DOHH2 (cell line): ENCODE results near the gene CEP85L.

ENCODE experiments used
- H3F3A ChIP-seq: fragments of 200-600 bp; sonication (generic), shearing (Covaris generic); 2 replicates; pipeline ENCODE4 v1.6.0; 2016; ENCODE audit warnings: antibody characterized with exemption, mild to moderate bottlenecking; ENCODE audit not compliant: control insufficient read depth, insufficient read depth
- H3K27ac ChIP-seq: fragments of 200-600 bp; sonication (generic); 2 replicates; pipeline ENCODE4 v1.5.1; 2014; ENCODE audit warnings: low read depth, mild to moderate bottlenecking, low read length, moderate library complexity
- H3K27me3 ChIP-seq: fragments of 200-600 bp; sonication (generic); 2 replicates; pipeline ENCODE4 v1.6.1; 2014; ENCODE audit warnings: mild to moderate bottlenecking, low read length, mixed read lengths; ENCODE audit not compliant: control insufficient read depth
- H3K36me3 ChIP-seq: fragments of 200-600 bp; sonication (generic); 2 replicates; pipeline ENCODE4 v1.6.1; 2014; ENCODE audit warnings: mild to moderate bottlenecking, low read length, moderate library complexity, mixed read lengths; ENCODE audit not compliant: control insufficient read depth
- H3K4me1 ChIP-seq: fragments of 200-600 bp; sonication (generic); 2 replicates; pipeline ENCODE4 v1.6.1; 2014; ENCODE audit warnings: mild to moderate bottlenecking, low read length, mixed read lengths; ENCODE audit not compliant: control insufficient read depth
- H3K4me2 ChIP-seq: fragments of 200-600 bp; sonication (generic); 2 replicates; pipeline ENCODE4 v1.6.0; 2014; ENCODE audit warnings: mild to moderate bottlenecking, low read length, moderate library complexity
- H3K4me3 ChIP-seq: fragments of 200-600 bp; sonication (generic); 2 replicates; pipeline ENCODE4 v1.5.1; 2014; ENCODE audit warnings: mild to moderate bottlenecking, low read length, mixed read lengths
- H3K79me2 ChIP-seq: fragments of 200-600 bp; sonication (generic); 2 replicates; pipeline ENCODE4 v1.6.1; 2014; ENCODE audit warnings: mild to moderate bottlenecking, low read length, mixed read lengths; ENCODE audit not compliant: control insufficient read depth
- H3K9me2 ChIP-seq: fragments of 200-600 bp; sonication (generic); replicated peaks from 2 replicates; pipeline ENCODE4 v1.6.1; 2014; ENCODE audit warnings: mild to moderate bottlenecking, low read length, mixed read lengths; ENCODE audit not compliant: control insufficient read depth
- H3K9me3 ChIP-seq: fragments of 200-600 bp; sonication (generic); 2 replicates; pipeline ENCODE4 v1.6.1; 2014; ENCODE audit warnings: antibody characterized with exemption, low read length, mixed read lengths; ENCODE audit not compliant: control insufficient read depth, insufficient read depth
- H4K20me1 ChIP-seq: fragments of 200-600 bp; sonication (generic); 2 replicates; pipeline ENCODE4 v1.6.0; 2014; ENCODE audit warnings: low read depth, mild to moderate bottlenecking, antibody characterized with exemption, low read length, moderate library complexity; ENCODE audit not compliant: control insufficient read depth, insufficient read depth
- EZH2phosphoT487 ChIP-seq: fragments of 200-600 bp; sonication (generic); IDR thresholded peaks from 2 replicates; pipeline ENCODE4 v1.6.1; 2017; ENCODE audit warnings: borderline replicate concordance, mild to moderate bottlenecking, antibody characterized with exemption, low read length, moderate library complexity, mixed read lengths
- TF ChIP-seq, protein P1 (sequence below): fragments of 200-600 bp; sonication (generic); IDR thresholded peaks from one replicate; pipeline ENCODE4 v1.5.1; 2014; ENCODE audit warnings: antibody characterized with exemption, mild to moderate bottlenecking, low read depth, low read length; ENCODE audit not compliant: poor library complexity, severe bottlenecking

CEP85L gene

GRCh38 chr6:118529756-118530155 lies 121.6 kb downstream of the CEP85L start:
- no peaks in the 10 kb centered on the region for H3K79me2 ChIP-seq
- TF ChIP-seq, protein P1, sequence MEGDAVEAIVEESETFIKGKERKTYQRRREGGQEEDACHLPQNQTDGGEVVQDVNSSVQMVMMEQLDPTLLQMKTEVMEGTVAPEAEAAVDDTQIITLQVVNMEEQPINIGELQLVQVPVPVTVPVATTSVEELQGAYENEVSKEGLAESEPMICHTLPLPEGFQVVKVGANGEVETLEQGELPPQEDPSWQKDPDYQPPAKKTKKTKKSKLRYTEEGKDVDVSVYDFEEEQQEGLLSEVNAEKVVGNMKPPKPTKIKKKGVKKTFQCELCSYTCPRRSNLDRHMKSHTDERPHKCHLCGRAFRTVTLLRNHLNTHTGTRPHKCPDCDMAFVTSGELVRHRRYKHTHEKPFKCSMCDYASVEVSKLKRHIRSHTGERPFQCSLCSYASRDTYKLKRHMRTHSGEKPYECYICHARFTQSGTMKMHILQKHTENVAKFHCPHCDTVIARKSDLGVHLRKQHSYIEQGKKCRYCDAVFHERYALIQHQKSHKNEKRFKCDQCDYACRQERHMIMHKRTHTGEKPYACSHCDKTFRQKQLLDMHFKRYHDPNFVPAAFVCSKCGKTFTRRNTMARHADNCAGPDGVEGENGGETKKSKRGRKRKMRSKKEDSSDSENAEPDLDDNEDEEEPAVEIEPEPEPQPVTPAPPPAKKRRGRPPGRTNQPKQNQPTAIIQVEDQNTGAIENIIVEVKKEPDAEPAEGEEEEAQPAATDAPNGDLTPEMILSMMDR: no peak
- TF ChIP-seq EZH2phosphoT487: no peak

GRCh38 chr6:118528129-118528528 lies 123.3 kb downstream of the CEP85L start:
- no peaks in the 10 kb centered on the region for H3K79me2 ChIP-seq
- TF ChIP-seq, protein P1: no peak
- TF ChIP-seq EZH2phosphoT487: no peak
- H4K20me1 ChIP-seq: no peaks in the 10 kb centered on the region

More at GRCh38 chr6:118529756-118530155, 121.6 kb downstream of the CEP85L start:
- no peaks in the 10 kb centered on the region for H3K36me3 ChIP-seq
- H3K27ac ChIP-seq: no peak overlapping the region
- no peaks in the 10 kb centered on the region for H4K20me1 ChIP-seq
- H3K4me2 ChIP-seq: no peak overlapping the region
- H3K27me3 ChIP-seq: no peaks in the 10 kb centered on the region
- no peaks in the 10 kb centered on the region for H3K9me3 ChIP-seq
- H3K4me3 ChIP-seq: no peak overlapping the region
- no peaks in the 10 kb centered on the region for H3K4me1 ChIP-seq
- H3K9me2 ChIP-seq: no peaks in the 10 kb centered on the region
- no peaks in the 10 kb centered on the region for H3F3A ChIP-seq

GRCh38 chr6:118525913-118526780 lies 125.2 kb downstream of the CEP85L start:
- no peak overlapping the region for H3K4me3 ChIP-seq
- TF ChIP-seq EZH2phosphoT487: no peak
- TF ChIP-seq, protein P1: no peak
- H3K9me3 ChIP-seq: no peaks in the 10 kb centered on the region
- H3F3A ChIP-seq: no peaks in the 10 kb centered on the region
- no peaks in the 10 kb centered on the region for H3K27me3 ChIP-seq
- no peaks in the 10 kb centered on the region for H3K9me2 ChIP-seq
- no peaks in the 10 kb centered on the region for H3K79me2 ChIP-seq
- H4K20me1 ChIP-seq: no peaks in the 10 kb centered on the region
- H3K4me1 ChIP-seq: no peaks in the 10 kb centered on the region
- no peak overlapping the region for H3K27ac ChIP-seq
- H3K36me3 ChIP-seq: no peaks in the 10 kb centered on the region
- H3K4me2 ChIP-seq: no peak overlapping the region

More at GRCh38 chr6:118528129-118528528, 123.3 kb downstream of the CEP85L start:
- H3K4me1 ChIP-seq: no peaks in the 10 kb centered on the region
- no peaks in the 10 kb centered on the region for H3K36me3 ChIP-seq
- no peak overlapping the region for H3K4me3 ChIP-seq
- no peak overlapping the region for H3K27ac ChIP-seq
- no peaks in the 10 kb centered on the region for H3F3A ChIP-seq
- H3K27me3 ChIP-seq: no peaks in the 10 kb centered on the region
- no peaks in the 10 kb centered on the region for H3K9me3 ChIP-seq
- no peaks in the 10 kb centered on the region for H3K9me2 ChIP-seq
- no peak overlapping the region for H3K4me2 ChIP-seq
